ENCODE data around the gene MASP2.
"Not testable (repeated sequence)": the region's sequence is repeated elsewhere in the genome, so short reads cannot be mapped to it uniquely, and the experiment has no call there.

- TF ChIP-seq POLR2A, CTCF (IDR thresholded peaks at IDR 0.05): not testable (repeated sequence)
These were observed 26.4 kb upstream of the MASP2 start for GRCh38 chr1:11073398-11073797.
